Ovary (tissue), 9 donors: ENCODE data around the gene C1QTNF1. TPM values are rescaled to one million over a fixed set of nuclear protein-coding genes. Genes with fewer than 3 reads are reported as not detected.

Experiments used
- DNase-seq, 5 donors: peaks; one replicate each; pipeline ENCODE4 v3.0.0-alpha.2; 2019 to 2020
- H3K27ac ChIP-seq, 2 donors: fragments of 200-600 bp; one replicate each; pipeline versions ENCODE4 v1.5.1 to v1.8.0; 2019 to 2022
- H3K27me3 ChIP-seq: fragments of 200-600 bp; one replicate; pipeline ENCODE4 v1.8.0; 2022
- H3K36me3 ChIP-seq: fragments of 200-600 bp; sonication (generic); one replicate; pipeline ENCODE4 v1.5.1; 2019
- H3K4me1 ChIP-seq: one replicate; pipeline ENCODE4 v1.8.1; 2013; ENCODE audit warnings: mild to moderate bottlenecking, moderate library complexity; ENCODE audit not compliant: insufficient read depth
- H3K4me3 ChIP-seq: fragments of 200-600 bp; sonication (generic); one replicate; pipeline ENCODE4 v1.5.1; 2017
- H3K9me3 ChIP-seq, 2 donors: fragments of 200-600 bp in 1 of 2; sonication (generic) in 1 of 2; one replicate each; pipeline versions ENCODE4 v1.5.1 to v1.8.1; 2013 to 2019; ENCODE audit warnings: mild to moderate bottlenecking in 1 of 2, moderate library complexity in 1 of 2
- EP300 ChIP-seq: sonication (generic); formaldehyde crosslinking; IDR thresholded peaks from one replicate; pipeline ENCODE4 v1.6.1; 2017; ENCODE audit warnings: antibody characterized with exemption
- POLR2A ChIP-seq: fragments of 450-650 bp; IDR thresholded peaks from one replicate; pipeline ENCODE4 v1.6.1; 2017; ENCODE audit warnings: antibody characterized with exemption, mild to moderate bottlenecking, moderate library complexity
- WGBS, 3 donors: extraction: QIAGEN DNeasy Blood & Tissue Kit in 1 of 3; methylation state at CpG; one replicate each; pipeline versions ENCODE4 v1.1.5 to v1.1.7; 2013 to 2017; 5-methylcytosine and 5-hydroxymethylcytosine counted together
- intact Hi-C, 4 donors: fragments of 100-400 bp; cut with DNase I; formaldehyde crosslinking; loops; one replicate each; pipeline versions ENCODE4 v1.11.0 to v1.15.1; 2022 to 2023
- polyA plus RNA-seq, 2 donors: library from polyadenylated mRNA; stranded (reverse); fragments of 200-250 nt in 1 of 2; fragments of 350-450 nt in 1 of 2; fragmentation: Illumina TruSeq in 1 of 2; extraction: RNeasy Lipid Tissue Mini Kit (QIAGEN cat#74804) in 1 of 2; gene quantifications; one replicate each; pipeline ENCODE4 v1.2.3, GENCODE V29; 2013 to 2014
- total RNA-seq, 7 donors: library from RNA; depleted of rRNA in 2 of 7; stranded (reverse); fragments of >200 nt in 2 of 7; fragmentation: NEBNext Ultra II Directional in 3 of 7; extraction: Animal tissue kit (Norgen Biotek cat#: 25700) in 3 of 7; gene quantifications; one replicate each; pipeline versions ENCODE4 v1.1.0 to v1.2.4, GENCODE V29; 2016 to 2023
- TF ChIP-seq, protein P1 (sequence below), 3 donors: fragments of 450-650 bp in 2 of 3; fragments of 200-600 bp in 1 of 3; IDR thresholded peaks; one replicate each; pipeline versions ENCODE4 v1.5.1 to v1.8.0; 2016 to 2022; ENCODE audit warnings: antibody characterized with exemption in 3 of 3, mild to moderate bottlenecking in 1 of 3
- donor health status: DM: no; HTN: no; CAD: no; lungs with moderate emphysema.
- donor health status: DM: no; HTN: no; CAD: no.
- donor health status: Bipolar disorder and iron deficiency.
- donor health status: DM: yes; HTN: yes; CAD: no.
- donor health status: DM: no; HTN: no; CAD: no.
- donor health status: DM: yes; HTN: yes; CAD: no.

Gene C1QTNF1
- total and polyA plus RNA-seq, 9 donors: 17.9 to 85.9 (median 53.5) TPM

DNA sequence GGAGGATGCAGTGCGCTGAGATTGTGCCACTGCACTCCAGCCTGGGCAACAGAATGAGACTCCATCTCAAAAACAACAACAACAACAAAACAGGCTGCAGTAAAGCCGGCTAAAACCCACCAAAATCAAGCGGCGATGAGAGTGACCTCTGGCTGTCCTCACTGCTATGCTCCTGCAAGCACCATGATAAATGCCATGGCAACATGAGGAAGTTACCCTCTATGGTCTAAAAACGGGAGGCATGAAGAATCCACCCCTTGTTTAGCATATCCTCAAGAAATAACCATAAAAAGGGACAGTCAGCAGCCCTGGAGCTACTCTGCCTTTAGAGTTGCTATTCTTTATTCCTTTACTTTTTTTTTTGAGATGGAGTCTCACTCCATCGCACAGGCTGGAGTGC is 35.8 kb upstream of the C1QTNF1 start:
- no peak for DNase-seq
- TF ChIP-seq POLR2A (no peak), EP300 (no peak)
- TF ChIP-seq, protein P1, sequence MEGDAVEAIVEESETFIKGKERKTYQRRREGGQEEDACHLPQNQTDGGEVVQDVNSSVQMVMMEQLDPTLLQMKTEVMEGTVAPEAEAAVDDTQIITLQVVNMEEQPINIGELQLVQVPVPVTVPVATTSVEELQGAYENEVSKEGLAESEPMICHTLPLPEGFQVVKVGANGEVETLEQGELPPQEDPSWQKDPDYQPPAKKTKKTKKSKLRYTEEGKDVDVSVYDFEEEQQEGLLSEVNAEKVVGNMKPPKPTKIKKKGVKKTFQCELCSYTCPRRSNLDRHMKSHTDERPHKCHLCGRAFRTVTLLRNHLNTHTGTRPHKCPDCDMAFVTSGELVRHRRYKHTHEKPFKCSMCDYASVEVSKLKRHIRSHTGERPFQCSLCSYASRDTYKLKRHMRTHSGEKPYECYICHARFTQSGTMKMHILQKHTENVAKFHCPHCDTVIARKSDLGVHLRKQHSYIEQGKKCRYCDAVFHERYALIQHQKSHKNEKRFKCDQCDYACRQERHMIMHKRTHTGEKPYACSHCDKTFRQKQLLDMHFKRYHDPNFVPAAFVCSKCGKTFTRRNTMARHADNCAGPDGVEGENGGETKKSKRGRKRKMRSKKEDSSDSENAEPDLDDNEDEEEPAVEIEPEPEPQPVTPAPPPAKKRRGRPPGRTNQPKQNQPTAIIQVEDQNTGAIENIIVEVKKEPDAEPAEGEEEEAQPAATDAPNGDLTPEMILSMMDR (IDR thresholded peaks at IDR 0.05): no peak
- H3K36me3 ChIP-seq: no peaks in the 10 kb centered on the region
- H3K4me1 ChIP-seq: peaks cover 8% of the 10 kb centered on the region
- no peaks in the 10 kb centered on the region for H3K27me3 ChIP-seq
- no peak overlapping the region for H3K4me3 ChIP-seq
- WGBS, 3 donors: 12 to 26% (median 23%) methylated on average over 6 of the region's 6 CpGs
- no peak overlapping the region for H3K27ac ChIP-seq
- no peaks in the 10 kb centered on the region for H3K9me3 ChIP-seq
- intact Hi-C loops: no loop called here

DNA sequence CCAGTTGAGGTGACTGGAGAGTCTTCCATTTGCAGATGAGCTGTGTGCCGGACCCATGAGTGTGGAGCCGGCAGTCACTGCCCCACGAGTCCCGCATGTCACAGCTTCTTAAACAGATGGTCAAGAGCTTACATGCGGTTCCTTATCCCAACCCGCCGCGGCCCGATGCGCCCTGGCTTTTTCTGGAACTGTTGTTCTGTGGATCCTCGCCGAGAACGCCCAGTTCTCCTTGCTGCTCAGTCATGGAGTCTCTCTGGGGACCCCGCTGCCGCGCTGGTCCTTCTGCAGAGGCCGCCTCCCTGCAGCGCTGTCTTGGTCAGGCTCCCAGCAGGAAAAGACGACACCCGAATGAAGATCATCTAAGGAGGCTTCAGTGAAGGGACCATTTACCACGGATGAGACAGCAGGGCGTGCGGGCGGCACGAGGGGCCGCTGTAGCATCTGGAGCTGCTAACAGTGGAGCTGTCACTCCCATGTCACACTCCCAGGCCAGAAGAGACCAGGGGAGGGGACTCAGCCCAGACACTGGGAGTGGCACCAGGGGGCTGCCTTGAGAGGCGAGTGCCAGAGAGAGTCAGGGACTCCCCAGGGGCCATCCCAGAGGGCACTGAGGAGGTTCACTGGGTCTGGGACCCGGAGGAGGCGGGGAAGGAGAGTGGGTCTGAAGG is 33.5 kb upstream of the C1QTNF1 start:
- TF ChIP-seq, protein P1 (IDR thresholded peaks at IDR 0.05): no peak
- TF ChIP-seq POLR2A (no peak), EP300 (no peak)
- no peak overlapping the region for H3K27ac ChIP-seq
- no peaks in the 10 kb centered on the region for H3K36me3 ChIP-seq
- no peaks in the 10 kb centered on the region for H3K9me3 ChIP-seq
- no peak overlapping the region for H3K4me3 ChIP-seq
- 92 to 95% (median 93%) methylated on average over 29 of the region's 29 CpGs for WGBS, 3 donors
- H3K4me1 ChIP-seq: peaks cover 8% of the 10 kb centered on the region
- DNase-seq: peak in 1 of 5 donors; percentile 39
- intact Hi-C loops: loop anchor here in 2 of 4 donors (10.0 kb wide), 1 partner anchor 404 kb away; no protein-coding TSS in a partner anchor
- H3K27me3 ChIP-seq: no peaks in the 10 kb centered on the region

DNA sequence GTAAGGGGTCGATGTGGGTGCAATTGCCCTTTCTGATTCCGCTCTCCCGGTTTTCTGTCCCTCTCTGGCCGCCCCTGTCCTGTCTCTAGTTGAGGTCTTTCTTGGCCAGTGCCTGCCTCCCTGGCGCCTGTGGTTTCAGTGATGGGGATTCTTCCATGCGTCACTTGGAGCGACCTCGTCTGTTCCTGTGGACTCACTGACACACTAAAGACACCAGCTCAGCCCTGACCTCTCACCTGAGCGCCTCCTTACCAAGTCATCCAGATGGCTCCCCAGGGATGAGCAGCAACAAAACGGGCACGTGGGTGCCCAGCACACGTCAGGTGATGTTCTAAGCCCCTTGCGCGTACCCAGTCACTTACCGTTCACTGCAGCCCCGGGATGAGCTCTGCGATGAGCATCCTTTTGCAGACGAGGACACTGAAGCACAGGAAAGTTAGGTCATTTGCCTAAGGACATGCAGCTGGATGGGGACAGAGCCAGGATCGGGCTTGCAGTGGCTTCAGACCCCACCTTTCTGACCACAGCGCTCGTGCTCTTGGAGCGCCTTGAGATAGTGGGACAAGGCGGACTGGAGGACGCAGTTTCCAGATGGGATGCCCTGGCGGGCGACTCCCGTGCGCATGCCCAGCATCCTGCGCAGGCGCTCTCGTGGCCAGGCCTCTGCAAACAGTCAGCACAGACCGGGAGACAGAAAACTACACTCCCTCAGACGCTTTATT is 32.8 kb upstream of the C1QTNF1 start:
- H3K4me3 ChIP-seq: no peak overlapping the region
- intact Hi-C loops: loop anchor here in 2 of 4 donors (10.0 kb wide), 1 partner anchor 404 kb away; no protein-coding TSS in a partner anchor
- peak in 3 of 5 donors; percentile 13 to 38 (median 26) for DNase-seq
- H3K36me3 ChIP-seq: no peaks in the 10 kb centered on the region
- H3K27me3 ChIP-seq: no peaks in the 10 kb centered on the region
- TF ChIP-seq, protein P1 (IDR thresholded peaks at IDR 0.05): no peak
- no peak for TF ChIP-seq POLR2A
- TF ChIP-seq EP300: no peak
- H3K4me1 ChIP-seq: peaks cover 8% of the 10 kb centered on the region
- H3K27ac ChIP-seq: no peak overlapping the region
- H3K9me3 ChIP-seq: no peaks in the 10 kb centered on the region
- WGBS, 3 donors: 85 to 89% (median 87%) methylated on average over 33 of the region's 33 CpGs

DNA sequence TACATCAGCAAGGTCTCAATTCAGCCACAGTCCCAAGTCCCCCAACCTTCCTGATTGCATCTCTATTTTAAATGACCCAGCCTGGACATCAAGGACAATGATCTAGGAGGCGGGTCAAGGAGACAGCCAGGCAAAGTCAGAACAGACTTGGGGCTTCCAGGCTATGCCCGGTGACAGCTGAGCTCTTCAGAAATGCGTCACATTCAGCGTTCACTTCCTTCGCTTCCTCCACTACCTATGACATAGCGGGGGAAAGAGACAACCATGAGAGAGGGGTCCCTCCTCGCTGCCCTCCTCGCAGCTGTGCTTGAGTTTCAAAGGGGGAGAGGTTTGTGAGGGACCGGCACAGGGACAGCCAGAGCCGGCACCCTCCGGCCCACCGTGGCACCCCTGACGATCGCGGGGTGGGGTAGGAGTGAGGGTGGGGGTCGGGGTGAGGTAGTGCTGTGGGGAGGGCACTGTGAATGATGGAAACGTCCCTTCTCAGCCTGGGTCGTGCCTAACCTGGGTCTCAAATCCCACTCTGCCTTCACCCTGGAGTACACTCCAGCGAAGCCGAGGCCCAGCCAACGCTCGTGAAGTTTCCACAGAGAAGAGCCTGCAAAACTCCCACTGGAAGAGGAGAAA is 31.9 kb upstream of the C1QTNF1 start:
- intact Hi-C loops: loop anchor here in 2 of 4 donors (2.0 to 10.0 kb wide), 2 partner anchors 47 to 403 kb away; no protein-coding TSS in a partner anchor
- Histone ChIP-seq H3K27me3 (no peaks in the 10 kb centered on the region), H3K4me3 (no peak overlapping the region), H3K27ac (no peak overlapping the region), H3K4me1 (peaks cover 9% of the 10 kb centered on the region), H3K36me3 (no peaks in the 10 kb centered on the region), H3K9me3 (no peaks in the 10 kb centered on the region)
- TF ChIP-seq, protein P1 (IDR thresholded peaks at IDR 0.05): no peak
- no peak for TF ChIP-seq POLR2A
- TF ChIP-seq EP300: no peak
- peak in 3 of 5 donors; percentile 5 to 32 (median 10) for DNase-seq
- 88 to 94% (median 91%) methylated on average over 17 to 22 of the region's 22 CpGs for WGBS, 3 donors
